Measurements from ENCODE around the gene PLEKHG3. TPM values are rescaled to one million over a fixed set of nuclear protein-coding genes. Genes with fewer than 3 reads are reported as not detected.
A peak's percentile ranks its signal among the peaks of the same experiment; 100 is the strongest.

Gene PLEKHG3
- total and polyA plus RNA-seq, 2 donors (not counting 1 experiment from before 2014, with no cell fraction given): 0.17 to 3.0 TPM

DNA sequence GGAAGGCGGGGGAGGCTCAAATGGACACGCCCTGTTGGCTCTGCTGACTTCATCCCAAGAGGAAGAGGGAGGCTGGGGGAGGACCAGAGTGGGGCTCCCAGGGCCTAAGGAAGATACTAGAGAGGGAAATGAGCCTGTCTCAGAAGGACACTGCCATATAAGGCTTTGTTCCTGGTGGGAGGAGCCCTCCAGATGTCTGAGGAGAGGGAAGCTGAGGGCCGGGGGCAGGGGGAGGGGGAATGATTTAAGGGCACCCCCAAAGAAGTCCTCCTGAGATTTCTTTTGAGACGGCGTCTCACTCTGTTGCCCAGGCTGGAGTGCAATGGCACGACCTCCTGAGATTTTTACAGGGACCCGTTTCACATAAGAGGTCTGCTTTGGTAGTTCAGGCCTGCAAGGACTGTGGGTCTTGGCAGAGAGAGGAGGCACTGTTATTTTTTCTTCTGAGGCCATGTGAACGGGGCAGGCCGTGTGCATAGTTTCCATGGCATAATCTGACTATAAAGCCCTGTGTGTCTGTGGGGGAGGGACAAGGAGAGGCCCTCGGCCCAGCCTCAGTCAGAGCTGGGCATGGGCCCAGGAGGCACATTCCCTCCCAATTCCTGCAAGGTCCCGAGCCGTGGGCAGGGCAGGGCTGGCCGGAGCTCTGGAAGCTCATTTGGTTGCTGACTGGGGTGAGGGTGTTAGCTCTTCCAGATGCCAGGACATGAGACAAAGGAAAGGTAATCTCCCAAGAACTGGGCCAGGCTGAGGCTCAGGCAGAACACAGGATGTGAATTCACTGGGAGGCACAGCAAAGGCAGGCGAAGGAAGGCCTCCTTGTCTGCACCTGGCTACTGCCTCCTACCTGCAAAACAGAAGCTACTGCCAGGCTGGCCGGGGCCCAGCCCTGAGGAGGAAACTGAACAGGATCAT is 22.2 kb upstream of the PLEKHG3 start:
- peak; percentile 53 to 79 for DNase-seq (ENCODE audit: low read depth in 2 of 2)
- Histone ChIP-seq H3K4me1 (ENCODE audit: control insufficient read depth, extremely low read depth, insufficient read depth, low read length) (no peaks in the 10 kb centered on the region), H3K27me3 (ENCODE audit: control insufficient read depth, insufficient read depth, low read length) (no peaks in the 10 kb centered on the region), H3K4me3 (replicated peaks in 1 of 4; ENCODE audit: control extremely low read depth in 1 of 4, insufficient read depth in 1 of 4, low read depth in 3 of 4, low read length in 4 of 4) (no peak overlapping the region), H3K9ac (ENCODE audit: insufficient read depth, low read length) (no peak overlapping the region), H2AFZ (ENCODE audit: low read length) (peak overlapping the region; percentile 15), H3K36me3 (ENCODE audit: control insufficient read depth, insufficient read depth, low read length) (no peaks in the 10 kb centered on the region), H3K4me2 (ENCODE audit: extremely low read depth, insufficient read depth, low read length) (no peak overlapping the region), H3K27ac (ENCODE audit: insufficient read depth, low read length) (no peak overlapping the region), H4K20me1 (ENCODE audit: control insufficient read depth, extremely low read depth, insufficient read depth, low read length) (no peaks in the 10 kb centered on the region), H3K9me3 (ENCODE audit: control insufficient read depth, insufficient read depth, low read depth, low read length) (no peaks in the 10 kb centered on the region), H3K79me2 (ENCODE audit: control insufficient read depth, insufficient read depth, low read length) (no peaks in the 10 kb centered on the region)
- no peak for TF ChIP-seq EZH2 (IDR thresholded peaks at IDR 0.05; ENCODE audit: low read length, missing control alignments)
- TF ChIP-seq, protein P1, sequence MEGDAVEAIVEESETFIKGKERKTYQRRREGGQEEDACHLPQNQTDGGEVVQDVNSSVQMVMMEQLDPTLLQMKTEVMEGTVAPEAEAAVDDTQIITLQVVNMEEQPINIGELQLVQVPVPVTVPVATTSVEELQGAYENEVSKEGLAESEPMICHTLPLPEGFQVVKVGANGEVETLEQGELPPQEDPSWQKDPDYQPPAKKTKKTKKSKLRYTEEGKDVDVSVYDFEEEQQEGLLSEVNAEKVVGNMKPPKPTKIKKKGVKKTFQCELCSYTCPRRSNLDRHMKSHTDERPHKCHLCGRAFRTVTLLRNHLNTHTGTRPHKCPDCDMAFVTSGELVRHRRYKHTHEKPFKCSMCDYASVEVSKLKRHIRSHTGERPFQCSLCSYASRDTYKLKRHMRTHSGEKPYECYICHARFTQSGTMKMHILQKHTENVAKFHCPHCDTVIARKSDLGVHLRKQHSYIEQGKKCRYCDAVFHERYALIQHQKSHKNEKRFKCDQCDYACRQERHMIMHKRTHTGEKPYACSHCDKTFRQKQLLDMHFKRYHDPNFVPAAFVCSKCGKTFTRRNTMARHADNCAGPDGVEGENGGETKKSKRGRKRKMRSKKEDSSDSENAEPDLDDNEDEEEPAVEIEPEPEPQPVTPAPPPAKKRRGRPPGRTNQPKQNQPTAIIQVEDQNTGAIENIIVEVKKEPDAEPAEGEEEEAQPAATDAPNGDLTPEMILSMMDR (conservative IDR thresholded peaks at IDR 0.05 in 1 of 2, IDR thresholded peaks at IDR 0.05 in 1 of 2; ENCODE audit: low read depth in 1 of 2, low read length in 2 of 2): no peak

DNA sequence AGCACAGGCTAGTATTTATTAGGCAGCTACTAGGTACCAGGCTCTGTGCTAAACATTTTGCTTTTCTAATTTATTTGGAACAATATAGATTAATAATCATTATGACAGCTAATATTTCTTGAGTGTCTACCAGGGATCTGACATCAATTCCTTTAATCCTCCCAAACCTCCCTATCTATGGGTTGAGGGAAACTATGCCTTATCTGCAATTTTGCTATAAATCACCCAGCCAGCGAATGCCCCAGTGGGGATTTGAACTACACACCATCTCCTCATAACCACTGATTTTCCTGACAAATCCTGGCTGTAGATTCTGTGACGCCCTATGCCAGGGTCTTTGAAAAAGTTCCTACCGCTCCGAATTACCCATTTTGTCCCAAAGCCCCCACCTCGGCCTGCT is 21.4 kb upstream of the PLEKHG3 start:
- no peak for TF ChIP-seq EZH2 (IDR thresholded peaks at IDR 0.05; ENCODE audit: low read length, missing control alignments)
- TF ChIP-seq, protein P1 (conservative IDR thresholded peaks at IDR 0.05 in 1 of 2, IDR thresholded peaks at IDR 0.05 in 1 of 2; ENCODE audit: low read depth in 1 of 2, low read length in 2 of 2): no peak
- Histone ChIP-seq H3K4me3 (replicated peaks in 1 of 4; ENCODE audit: control extremely low read depth in 1 of 4, insufficient read depth in 1 of 4, low read depth in 3 of 4, low read length in 4 of 4) (no peak overlapping the region), H3K36me3 (ENCODE audit: control insufficient read depth, insufficient read depth, low read length) (no peaks in the 10 kb centered on the region), H3K79me2 (ENCODE audit: control insufficient read depth, insufficient read depth, low read length) (no peaks in the 10 kb centered on the region), H4K20me1 (ENCODE audit: control insufficient read depth, extremely low read depth, insufficient read depth, low read length) (no peaks in the 10 kb centered on the region), H3K9me3 (ENCODE audit: control insufficient read depth, insufficient read depth, low read depth, low read length) (no peaks in the 10 kb centered on the region), H3K27me3 (ENCODE audit: control insufficient read depth, insufficient read depth, low read length) (no peaks in the 10 kb centered on the region), H3K4me1 (ENCODE audit: control insufficient read depth, extremely low read depth, insufficient read depth, low read length) (no peaks in the 10 kb centered on the region), H3K4me2 (ENCODE audit: extremely low read depth, insufficient read depth, low read length) (no peak overlapping the region), H3K9ac (ENCODE audit: insufficient read depth, low read length) (no peak overlapping the region), H2AFZ (ENCODE audit: low read length) (no peak overlapping the region), H3K27ac (ENCODE audit: insufficient read depth, low read length) (no peak overlapping the region)
- DNase-seq (ENCODE audit: low read depth in 2 of 2): no peak

GRCh38 chr14:64683264-64683663 is 21.0 kb upstream of the PLEKHG3 start:
- Histone ChIP-seq H3K27ac (ENCODE audit: insufficient read depth, low read length) (no peak overlapping the region), H2AFZ (ENCODE audit: low read length) (no peak overlapping the region), H3K36me3 (ENCODE audit: control insufficient read depth, insufficient read depth, low read length) (no peaks in the 10 kb centered on the region), H3K4me2 (ENCODE audit: extremely low read depth, insufficient read depth, low read length) (no peak overlapping the region), H3K4me1 (ENCODE audit: control insufficient read depth, extremely low read depth, insufficient read depth, low read length) (no peaks in the 10 kb centered on the region), H3K9me3 (ENCODE audit: control insufficient read depth, insufficient read depth, low read depth, low read length) (no peaks in the 10 kb centered on the region), H3K79me2 (ENCODE audit: control insufficient read depth, insufficient read depth, low read length) (no peaks in the 10 kb centered on the region), H3K9ac (ENCODE audit: insufficient read depth, low read length) (no peak overlapping the region), H3K4me3 (replicated peaks in 1 of 4; ENCODE audit: control extremely low read depth in 1 of 4, insufficient read depth in 1 of 4, low read depth in 3 of 4, low read length in 4 of 4) (no peak overlapping the region), H3K27me3 (ENCODE audit: control insufficient read depth, insufficient read depth, low read length) (peaks cover 2% of the 10 kb centered on the region), H4K20me1 (ENCODE audit: control insufficient read depth, extremely low read depth, insufficient read depth, low read length) (no peaks in the 10 kb centered on the region)
- DNase-seq (ENCODE audit: low read depth in 2 of 2): no peak
- TF ChIP-seq, protein P1 (conservative IDR thresholded peaks at IDR 0.05 in 1 of 2, IDR thresholded peaks at IDR 0.05 in 1 of 2; ENCODE audit: low read depth in 1 of 2, low read length in 2 of 2): no peak
- no peak for TF ChIP-seq EZH2 (IDR thresholded peaks at IDR 0.05; ENCODE audit: low read length, missing control alignments)

Data from fibroblast of lung (primary cell).